HG02571 (cell line): ENCODE data around the gene DCTN2.
"Not testable (repeated sequence)": the region's sequence is repeated elsewhere in the genome, so short reads cannot be mapped to it uniquely, and the experiment has no call there.

Source experiments
- ATAC-seq: cut with Tn5 transposase; IDR thresholded peaks from one replicate; pipeline ENCODE4 v1.9.1; 2021; ENCODE audit warnings: mild to moderate bottlenecking, moderate library complexity; ENCODE audit not compliant: unreplicated experiment

The DCTN2 gene

GRCh38 chr12:57577981-57578758, 31.2 kb upstream of the DCTN2 start:
- no peak for ATAC-seq

GRCh38 chr12:57576613-57577160, 29.7 kb upstream of the DCTN2 start:
- no peak for ATAC-seq

GRCh38 chr12:57575771-57576612, 29.0 kb upstream of the DCTN2 start:
- ATAC-seq: no peak

GRCh38 chr12:57574795-57575194, 27.8 kb upstream of the DCTN2 start:
- ATAC-seq: no peak

GRCh38 chr12:57571926-57572762, 25.2 kb upstream of the DCTN2 start:
- no peak for ATAC-seq

- not testable (repeated sequence) for ATAC-seq
Measured at GRCh38 chr12:57570438-57570837, 23.4 kb upstream of the DCTN2 start.

- ATAC-seq: no peak
Measured at GRCh38 chr12:57569858-57570257, 22.9 kb upstream of the DCTN2 start.

- no peak for ATAC-seq
Measured at GRCh38 chr12:57568838-57569237, 21.8 kb upstream of the DCTN2 start.

GRCh38 chr12:57564178-57564740, 17.3 kb upstream of the DCTN2 start:
- no peak for ATAC-seq

- no peak for ATAC-seq
Measured at GRCh38 chr12:57563358-57563757, 16.4 kb upstream of the DCTN2 start.

GRCh38 chr12:57561117-57561516, 14.1 kb upstream of the DCTN2 start:
- not testable (repeated sequence) for ATAC-seq

GRCh38 chr12:57560516-57560915, 13.5 kb upstream of the DCTN2 start:
- ATAC-seq: no peak

- ATAC-seq: no peak
Measured at GRCh38 chr12:57558864-57559263, 11.9 kb upstream of the DCTN2 start.

- ATAC-seq: no peak
Measured at GRCh38 chr12:57554897-57555296, 7.9 kb upstream of the DCTN2 start.

- no peak for ATAC-seq
Measured at GRCh38 chr12:57554453-57554852, 7.5 kb upstream of the DCTN2 start.

- ATAC-seq: no peak
Measured at GRCh38 chr12:57553343-57554202, 6.6 kb upstream of the DCTN2 start.

GRCh38 chr12:57552835-57553313, 5.9 kb upstream of the DCTN2 start:
- ATAC-seq: no peak

- no peak for ATAC-seq
Measured at GRCh38 chr12:57552306-57552651, 5.3 kb upstream of the DCTN2 start.

GRCh38 chr12:57551637-57552305, 4.8 kb upstream of the DCTN2 start:
- no peak for ATAC-seq
